ENCODE data around the gene TRIM10. TPM values are rescaled to one million over a fixed set of nuclear protein-coding genes. Genes with fewer than 3 reads are reported as not detected.

The TRIM10 gene
- total RNA-seq, 2 donors from 2014 or later, result not detected

DNA sequence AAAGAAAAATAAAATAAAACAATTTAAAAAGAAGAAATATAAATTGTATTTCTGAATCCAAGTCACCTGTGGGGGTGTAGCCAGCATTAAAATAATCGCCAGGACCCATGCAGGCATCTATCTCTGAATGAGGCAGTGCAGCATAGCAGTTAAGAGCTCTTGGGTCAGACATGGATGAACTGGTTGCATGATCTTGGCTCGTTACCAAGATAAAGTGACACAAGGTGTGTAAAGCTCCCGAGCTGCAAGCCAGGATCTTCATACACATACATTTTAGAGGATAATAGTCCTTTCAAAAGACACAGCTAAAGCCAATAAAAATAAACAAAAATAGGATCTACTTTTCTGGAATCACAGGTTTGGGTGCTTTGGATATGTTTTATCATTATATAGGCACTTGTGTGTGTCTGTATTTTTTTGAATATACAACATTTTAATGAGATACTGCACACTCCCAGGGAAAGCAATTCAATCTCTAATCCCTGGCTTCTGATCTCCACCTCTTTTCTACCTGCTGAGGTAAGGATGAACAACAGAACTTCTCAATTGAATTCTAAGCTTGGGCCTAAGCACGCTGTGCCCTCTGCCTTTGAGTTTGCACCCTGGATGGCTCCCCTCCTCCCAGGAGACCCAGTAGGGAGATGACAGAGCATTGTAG, 8.9 kb downstream of the TRIM10 start:
- ATAC-seq (ENCODE audit: insufficient number of reproducible peaks, low FRiP score, low read depth), result no peak
- Histone ChIP-seq H3K4me3 (no peak overlapping the region), H3K27me3 (replicated peaks; ENCODE audit: insufficient read depth) (no peaks in the 10 kb centered on the region)

DNA sequence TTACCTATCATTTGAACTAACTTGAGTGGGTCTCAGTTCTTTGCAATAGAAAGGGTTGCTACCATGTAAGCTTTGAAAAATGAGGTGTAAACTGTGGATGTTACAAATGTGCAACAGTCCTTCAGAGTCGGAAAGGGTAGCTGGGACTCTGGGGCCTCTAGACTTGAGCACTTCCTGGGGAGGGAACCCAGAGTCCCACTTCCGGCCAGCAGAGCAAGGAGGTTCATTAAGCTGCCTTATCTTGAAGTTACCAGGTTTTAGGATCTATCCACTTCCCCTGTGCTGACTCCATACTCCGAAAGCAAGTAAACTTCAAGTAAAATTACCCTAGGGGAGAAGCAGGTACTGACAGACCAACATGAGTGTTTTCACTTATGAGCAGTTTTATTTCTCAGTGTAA, 9.4 kb downstream of the TRIM10 start:
- no peaks in the 10 kb centered on the region for H3K9me3 ChIP-seq
- no peaks in the 10 kb centered on the region for H3K4me1 ChIP-seq (ENCODE audit: control insufficient read depth in 1 of 2, low read depth in 2 of 2)
- DNase-seq (ENCODE audit: low spot score) (no peak), ATAC-seq (ENCODE audit: insufficient number of reproducible peaks, low FRiP score, low read depth) (no peak)
- H3K27ac ChIP-seq, result no peak overlapping the region
- H3K36me3 ChIP-seq, result no peaks in the 10 kb centered on the region
- H3K27me3 ChIP-seq (replicated peaks; ENCODE audit: insufficient read depth), result no peaks in the 10 kb centered on the region
- no peak overlapping the region for H3K4me3 ChIP-seq
- TF ChIP-seq, protein P1, sequence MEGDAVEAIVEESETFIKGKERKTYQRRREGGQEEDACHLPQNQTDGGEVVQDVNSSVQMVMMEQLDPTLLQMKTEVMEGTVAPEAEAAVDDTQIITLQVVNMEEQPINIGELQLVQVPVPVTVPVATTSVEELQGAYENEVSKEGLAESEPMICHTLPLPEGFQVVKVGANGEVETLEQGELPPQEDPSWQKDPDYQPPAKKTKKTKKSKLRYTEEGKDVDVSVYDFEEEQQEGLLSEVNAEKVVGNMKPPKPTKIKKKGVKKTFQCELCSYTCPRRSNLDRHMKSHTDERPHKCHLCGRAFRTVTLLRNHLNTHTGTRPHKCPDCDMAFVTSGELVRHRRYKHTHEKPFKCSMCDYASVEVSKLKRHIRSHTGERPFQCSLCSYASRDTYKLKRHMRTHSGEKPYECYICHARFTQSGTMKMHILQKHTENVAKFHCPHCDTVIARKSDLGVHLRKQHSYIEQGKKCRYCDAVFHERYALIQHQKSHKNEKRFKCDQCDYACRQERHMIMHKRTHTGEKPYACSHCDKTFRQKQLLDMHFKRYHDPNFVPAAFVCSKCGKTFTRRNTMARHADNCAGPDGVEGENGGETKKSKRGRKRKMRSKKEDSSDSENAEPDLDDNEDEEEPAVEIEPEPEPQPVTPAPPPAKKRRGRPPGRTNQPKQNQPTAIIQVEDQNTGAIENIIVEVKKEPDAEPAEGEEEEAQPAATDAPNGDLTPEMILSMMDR (IDR thresholded peaks at IDR 0.05), result no peak

More for the DNA sequence above, 8.9 kb downstream of the TRIM10 start:
- H3K4me1 ChIP-seq (ENCODE audit: control insufficient read depth in 1 of 2, low read depth in 2 of 2), result no peaks in the 10 kb centered on the region
- no peak overlapping the region for H3K27ac ChIP-seq
- TF ChIP-seq, protein P1 (IDR thresholded peaks at IDR 0.05), result no peak
- no peaks in the 10 kb centered on the region for H3K36me3 ChIP-seq
- no peak for DNase-seq (ENCODE audit: low spot score)
- H3K9me3 ChIP-seq, result no peaks in the 10 kb centered on the region

DNA sequence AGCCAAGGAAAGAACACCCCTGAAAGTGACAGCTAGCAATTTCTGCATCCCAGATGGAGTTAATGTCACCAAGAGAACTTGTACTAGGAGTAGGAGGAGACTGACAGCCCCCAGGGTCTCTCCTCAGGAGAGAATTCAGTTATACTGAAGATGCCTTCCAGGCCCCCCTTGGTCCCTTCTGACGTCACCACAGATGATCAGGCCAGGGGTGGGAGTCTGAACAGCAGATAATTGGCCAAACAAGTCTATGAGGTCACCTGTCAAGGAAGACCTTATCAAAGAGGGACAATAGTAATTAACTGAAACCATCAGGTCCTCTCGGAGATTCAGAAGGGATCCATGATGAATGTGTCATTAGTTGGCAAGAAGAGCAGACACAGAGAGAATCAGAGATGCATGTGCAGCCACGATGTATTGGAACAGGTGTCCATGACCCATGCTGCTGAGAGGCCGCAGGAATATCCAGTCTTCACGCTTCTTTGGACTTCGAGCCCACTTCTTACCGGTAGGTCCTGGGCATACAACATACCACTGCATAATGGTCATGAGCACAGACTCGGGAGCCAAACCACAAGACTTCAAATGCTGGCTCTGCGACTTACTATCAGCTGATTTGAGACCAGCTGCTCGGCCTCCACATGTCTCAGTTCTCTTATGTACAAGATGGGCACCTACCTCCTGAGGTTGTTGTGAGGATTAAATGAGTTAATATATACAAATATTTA, 10.2 kb downstream of the TRIM10 start:
- no peaks in the 10 kb centered on the region for H3K27me3 ChIP-seq (replicated peaks; ENCODE audit: insufficient read depth)
- no peak for DNase-seq (ENCODE audit: low spot score)
- no peak for ATAC-seq (ENCODE audit: insufficient number of reproducible peaks, low FRiP score, low read depth)
- H3K4me1 ChIP-seq (ENCODE audit: control insufficient read depth in 1 of 2, low read depth in 2 of 2), result no peaks in the 10 kb centered on the region
- H3K36me3 ChIP-seq, result no peaks in the 10 kb centered on the region
- no peak overlapping the region for H3K27ac ChIP-seq
- H3K4me3 ChIP-seq, result no peak overlapping the region
- H3K9me3 ChIP-seq, result no peaks in the 10 kb centered on the region
- TF ChIP-seq, protein P1 (IDR thresholded peaks at IDR 0.05), result no peak

DNA sequence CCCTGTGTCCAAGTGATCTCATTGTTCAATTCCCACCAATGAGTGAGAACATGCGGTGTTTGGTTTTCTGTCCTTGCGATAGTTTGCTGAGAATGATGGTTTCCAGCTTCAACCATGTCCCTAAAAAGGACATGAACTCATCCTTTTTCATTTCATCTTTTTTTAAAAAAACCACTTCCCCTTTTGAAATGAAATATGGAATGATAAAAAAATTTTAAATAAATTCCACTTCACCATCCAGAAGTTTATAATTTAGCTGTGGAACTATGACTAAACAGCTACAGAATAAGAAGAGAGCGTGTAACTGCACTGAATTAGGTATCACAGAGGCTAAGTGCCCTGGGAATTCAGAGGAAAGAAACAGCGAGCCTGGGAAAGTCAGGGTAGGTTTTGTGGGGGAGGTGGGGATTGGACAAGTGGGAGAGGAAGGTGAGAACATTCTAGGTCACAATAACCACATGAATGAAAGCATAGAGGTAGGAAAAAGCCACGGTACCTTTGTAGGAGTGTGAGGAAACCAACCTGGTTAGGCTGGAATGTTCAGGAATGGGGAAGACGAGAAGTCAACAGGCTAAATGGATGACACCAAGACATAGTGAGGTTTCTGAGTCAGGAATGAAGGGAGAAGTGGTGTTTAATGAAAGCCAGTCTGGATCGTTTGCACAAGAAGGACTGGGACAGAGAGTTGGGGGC, 11.0 kb downstream of the TRIM10 start:
- DNase-seq (ENCODE audit: low spot score) (no peak), ATAC-seq (ENCODE audit: insufficient number of reproducible peaks, low FRiP score, low read depth) (no peak)
- TF ChIP-seq, protein P1 (IDR thresholded peaks at IDR 0.05), result no peak
- Histone ChIP-seq H3K4me1 (ENCODE audit: control insufficient read depth in 1 of 2, low read depth in 2 of 2) (no peaks in the 10 kb centered on the region), H3K27ac (no peak overlapping the region), H3K36me3 (no peaks in the 10 kb centered on the region), H3K9me3 (no peaks in the 10 kb centered on the region), H3K4me3 (no peak overlapping the region), H3K27me3 (replicated peaks; ENCODE audit: insufficient read depth) (no peaks in the 10 kb centered on the region)

DNA sequence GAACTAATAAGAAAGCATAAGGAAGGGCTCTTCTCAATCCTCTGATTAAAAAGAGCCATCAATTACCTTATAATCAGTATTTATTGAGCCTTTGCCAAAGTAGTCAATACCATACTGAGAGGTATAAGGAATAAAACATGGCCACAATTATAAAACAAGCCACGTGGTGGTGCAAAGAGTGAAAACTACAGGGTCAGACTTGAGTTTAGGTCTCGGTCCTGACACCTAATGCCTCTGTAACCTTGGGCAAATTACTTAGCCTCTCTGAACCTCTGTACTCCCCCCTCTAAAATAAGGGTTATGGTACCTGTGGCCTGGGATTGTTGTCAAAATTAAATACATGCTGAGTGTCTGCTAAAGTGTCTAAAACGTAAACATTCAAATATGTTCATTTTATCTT, 11.8 kb downstream of the TRIM10 start:
- ATAC-seq (ENCODE audit: insufficient number of reproducible peaks, low FRiP score, low read depth) (no peak), DNase-seq (ENCODE audit: low spot score) (no peak)
- Histone ChIP-seq H3K4me1 (ENCODE audit: control insufficient read depth in 1 of 2, low read depth in 2 of 2) (no peaks in the 10 kb centered on the region), H3K4me3 (no peak overlapping the region), H3K27me3 (replicated peaks; ENCODE audit: insufficient read depth) (no peaks in the 10 kb centered on the region), H3K27ac (no peak overlapping the region), H3K9me3 (no peaks in the 10 kb centered on the region), H3K36me3 (no peaks in the 10 kb centered on the region)
- TF ChIP-seq, protein P1 (IDR thresholded peaks at IDR 0.05), result no peak
